GM23338 (cell line): Measurements from ENCODE around the gene PHF21A.

ENCODE experiments used
- CREB1 ChIP-seq: fragments of 250-450 bp; sonication (Bioruptor Pico); IDR thresholded peaks from 2 replicates; pipeline ENCODE4 v1.5.0; 2020; ENCODE audit warnings: low read depth, mild to moderate bottlenecking, moderate library complexity
- EZH2 ChIP-seq: fragments of 200-600 bp; sonication (generic); IDR thresholded peaks from one replicate; pipeline ENCODE4 v1.8.0; 2017; ENCODE audit warnings: antibody characterized with exemption, mild to moderate bottlenecking, low read depth; ENCODE audit not compliant: unreplicated experiment
- EZH2phosphoT487 ChIP-seq: fragments of 200-600 bp; sonication (generic); IDR thresholded peaks from one replicate; pipeline ENCODE4 v1.8.1; 2018; ENCODE audit warnings: antibody characterized with exemption; ENCODE audit not compliant: unreplicated experiment
- JUNB ChIP-seq: IDR thresholded peaks from one replicate; pipeline ENCODE4 v1.6.1; 2016; ENCODE audit warnings: antibody characterized with exemption; ENCODE audit not compliant: unreplicated experiment
- POLR2AphosphoS5 ChIP-seq: IDR thresholded peaks from 2 replicates; pipeline ENCODE4 v1.6.1; 2016; ENCODE audit warnings: antibody characterized with exemption, low read depth
- TF ChIP-seq, protein P1 (sequence below), 2 experiments: fragments of 200-600 bp in 1 of 2; sonication (generic) in 1 of 2; conservative IDR thresholded peaks; 2 replicates each; pipeline versions ENCODE4 v1.5.1 to v1.6.1; 2016 to 2017; ENCODE audit warnings: antibody characterized with exemption in 2 of 2, low read depth in 2 of 2, mild to moderate bottlenecking in 2 of 2, moderate library complexity in 1 of 2
- TF ChIP-seq, protein P2 (sequence below): IDR thresholded peaks from one replicate; pipeline ENCODE4 v1.6.1; 2018; ENCODE audit warnings: antibody characterized with exemption; ENCODE audit not compliant: unreplicated experiment
- TF ChIP-seq, protein P3 (sequence below): fragments of 250-450 bp; sonication (Bioruptor Pico); IDR thresholded peaks from 2 replicates; pipeline ENCODE4 v1.5.0; 2020; ENCODE audit warnings: mild to moderate bottlenecking, moderate library complexity

DNA sequence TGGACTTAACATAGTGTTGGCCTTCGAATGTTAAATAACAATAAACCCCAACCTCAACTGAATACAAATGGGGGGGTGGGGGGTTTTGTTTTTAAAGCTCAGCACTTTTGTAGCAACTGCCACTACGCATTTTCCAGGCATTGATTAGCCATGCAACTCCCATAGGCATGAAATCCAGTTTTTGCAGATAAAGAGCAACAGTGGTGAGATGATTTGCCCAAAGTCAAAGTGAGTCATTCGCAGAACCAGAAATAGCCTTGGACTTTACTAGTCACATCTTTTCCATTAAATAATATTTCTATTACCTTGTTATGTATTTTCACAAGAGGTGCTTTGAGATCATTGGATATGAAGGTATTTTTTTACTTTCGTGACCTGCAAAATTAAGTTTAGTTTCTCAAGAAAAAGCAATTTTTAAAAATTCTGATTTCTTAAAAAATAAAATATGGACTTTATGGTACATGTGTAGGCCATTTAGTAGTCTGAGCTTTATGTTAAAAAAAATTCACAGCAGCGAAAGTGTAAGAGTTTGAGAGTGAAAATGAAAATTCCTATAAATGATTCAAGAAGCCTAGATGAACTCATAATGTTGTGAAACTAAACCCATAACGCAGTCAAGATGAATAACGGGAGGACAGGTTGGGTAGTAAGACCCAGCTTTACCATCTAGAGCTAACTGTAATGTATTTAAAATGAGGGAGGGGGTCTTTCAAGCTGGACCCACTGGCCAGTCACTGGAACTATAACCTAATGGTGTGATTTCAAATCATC is 1.9 kb upstream of the PHF21A start:
- TF ChIP-seq, protein P1, sequence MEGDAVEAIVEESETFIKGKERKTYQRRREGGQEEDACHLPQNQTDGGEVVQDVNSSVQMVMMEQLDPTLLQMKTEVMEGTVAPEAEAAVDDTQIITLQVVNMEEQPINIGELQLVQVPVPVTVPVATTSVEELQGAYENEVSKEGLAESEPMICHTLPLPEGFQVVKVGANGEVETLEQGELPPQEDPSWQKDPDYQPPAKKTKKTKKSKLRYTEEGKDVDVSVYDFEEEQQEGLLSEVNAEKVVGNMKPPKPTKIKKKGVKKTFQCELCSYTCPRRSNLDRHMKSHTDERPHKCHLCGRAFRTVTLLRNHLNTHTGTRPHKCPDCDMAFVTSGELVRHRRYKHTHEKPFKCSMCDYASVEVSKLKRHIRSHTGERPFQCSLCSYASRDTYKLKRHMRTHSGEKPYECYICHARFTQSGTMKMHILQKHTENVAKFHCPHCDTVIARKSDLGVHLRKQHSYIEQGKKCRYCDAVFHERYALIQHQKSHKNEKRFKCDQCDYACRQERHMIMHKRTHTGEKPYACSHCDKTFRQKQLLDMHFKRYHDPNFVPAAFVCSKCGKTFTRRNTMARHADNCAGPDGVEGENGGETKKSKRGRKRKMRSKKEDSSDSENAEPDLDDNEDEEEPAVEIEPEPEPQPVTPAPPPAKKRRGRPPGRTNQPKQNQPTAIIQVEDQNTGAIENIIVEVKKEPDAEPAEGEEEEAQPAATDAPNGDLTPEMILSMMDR (conservative IDR thresholded peaks at IDR 0.05; ENCODE audit: low read depth in 2 of 2), result no peak
- TF ChIP-seq POLR2AphosphoS5, result no peak
- TF ChIP-seq EZH2, result no peak
- TF ChIP-seq, protein P2, sequence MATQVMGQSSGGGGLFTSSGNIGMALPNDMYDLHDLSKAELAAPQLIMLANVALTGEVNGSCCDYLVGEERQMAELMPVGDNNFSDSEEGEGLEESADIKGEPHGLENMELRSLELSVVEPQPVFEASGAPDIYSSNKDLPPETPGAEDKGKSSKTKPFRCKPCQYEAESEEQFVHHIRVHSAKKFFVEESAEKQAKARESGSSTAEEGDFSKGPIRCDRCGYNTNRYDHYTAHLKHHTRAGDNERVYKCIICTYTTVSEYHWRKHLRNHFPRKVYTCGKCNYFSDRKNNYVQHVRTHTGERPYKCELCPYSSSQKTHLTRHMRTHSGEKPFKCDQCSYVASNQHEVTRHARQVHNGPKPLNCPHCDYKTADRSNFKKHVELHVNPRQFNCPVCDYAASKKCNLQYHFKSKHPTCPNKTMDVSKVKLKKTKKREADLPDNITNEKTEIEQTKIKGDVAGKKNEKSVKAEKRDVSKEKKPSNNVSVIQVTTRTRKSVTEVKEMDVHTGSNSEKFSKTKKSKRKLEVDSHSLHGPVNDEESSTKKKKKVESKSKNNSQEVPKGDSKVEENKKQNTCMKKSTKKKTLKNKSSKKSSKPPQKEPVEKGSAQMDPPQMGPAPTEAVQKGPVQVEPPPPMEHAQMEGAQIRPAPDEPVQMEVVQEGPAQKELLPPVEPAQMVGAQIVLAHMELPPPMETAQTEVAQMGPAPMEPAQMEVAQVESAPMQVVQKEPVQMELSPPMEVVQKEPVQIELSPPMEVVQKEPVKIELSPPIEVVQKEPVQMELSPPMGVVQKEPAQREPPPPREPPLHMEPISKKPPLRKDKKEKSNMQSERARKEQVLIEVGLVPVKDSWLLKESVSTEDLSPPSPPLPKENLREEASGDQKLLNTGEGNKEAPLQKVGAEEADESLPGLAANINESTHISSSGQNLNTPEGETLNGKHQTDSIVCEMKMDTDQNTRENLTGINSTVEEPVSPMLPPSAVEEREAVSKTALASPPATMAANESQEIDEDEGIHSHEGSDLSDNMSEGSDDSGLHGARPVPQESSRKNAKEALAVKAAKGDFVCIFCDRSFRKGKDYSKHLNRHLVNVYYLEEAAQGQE, result no peak
- TF ChIP-seq EZH2phosphoT487, result no peak
- no peak for TF ChIP-seq JUNB
- TF ChIP-seq CREB1 (CRISPR knock-in tag), result no peak
- TF ChIP-seq, protein P3, sequence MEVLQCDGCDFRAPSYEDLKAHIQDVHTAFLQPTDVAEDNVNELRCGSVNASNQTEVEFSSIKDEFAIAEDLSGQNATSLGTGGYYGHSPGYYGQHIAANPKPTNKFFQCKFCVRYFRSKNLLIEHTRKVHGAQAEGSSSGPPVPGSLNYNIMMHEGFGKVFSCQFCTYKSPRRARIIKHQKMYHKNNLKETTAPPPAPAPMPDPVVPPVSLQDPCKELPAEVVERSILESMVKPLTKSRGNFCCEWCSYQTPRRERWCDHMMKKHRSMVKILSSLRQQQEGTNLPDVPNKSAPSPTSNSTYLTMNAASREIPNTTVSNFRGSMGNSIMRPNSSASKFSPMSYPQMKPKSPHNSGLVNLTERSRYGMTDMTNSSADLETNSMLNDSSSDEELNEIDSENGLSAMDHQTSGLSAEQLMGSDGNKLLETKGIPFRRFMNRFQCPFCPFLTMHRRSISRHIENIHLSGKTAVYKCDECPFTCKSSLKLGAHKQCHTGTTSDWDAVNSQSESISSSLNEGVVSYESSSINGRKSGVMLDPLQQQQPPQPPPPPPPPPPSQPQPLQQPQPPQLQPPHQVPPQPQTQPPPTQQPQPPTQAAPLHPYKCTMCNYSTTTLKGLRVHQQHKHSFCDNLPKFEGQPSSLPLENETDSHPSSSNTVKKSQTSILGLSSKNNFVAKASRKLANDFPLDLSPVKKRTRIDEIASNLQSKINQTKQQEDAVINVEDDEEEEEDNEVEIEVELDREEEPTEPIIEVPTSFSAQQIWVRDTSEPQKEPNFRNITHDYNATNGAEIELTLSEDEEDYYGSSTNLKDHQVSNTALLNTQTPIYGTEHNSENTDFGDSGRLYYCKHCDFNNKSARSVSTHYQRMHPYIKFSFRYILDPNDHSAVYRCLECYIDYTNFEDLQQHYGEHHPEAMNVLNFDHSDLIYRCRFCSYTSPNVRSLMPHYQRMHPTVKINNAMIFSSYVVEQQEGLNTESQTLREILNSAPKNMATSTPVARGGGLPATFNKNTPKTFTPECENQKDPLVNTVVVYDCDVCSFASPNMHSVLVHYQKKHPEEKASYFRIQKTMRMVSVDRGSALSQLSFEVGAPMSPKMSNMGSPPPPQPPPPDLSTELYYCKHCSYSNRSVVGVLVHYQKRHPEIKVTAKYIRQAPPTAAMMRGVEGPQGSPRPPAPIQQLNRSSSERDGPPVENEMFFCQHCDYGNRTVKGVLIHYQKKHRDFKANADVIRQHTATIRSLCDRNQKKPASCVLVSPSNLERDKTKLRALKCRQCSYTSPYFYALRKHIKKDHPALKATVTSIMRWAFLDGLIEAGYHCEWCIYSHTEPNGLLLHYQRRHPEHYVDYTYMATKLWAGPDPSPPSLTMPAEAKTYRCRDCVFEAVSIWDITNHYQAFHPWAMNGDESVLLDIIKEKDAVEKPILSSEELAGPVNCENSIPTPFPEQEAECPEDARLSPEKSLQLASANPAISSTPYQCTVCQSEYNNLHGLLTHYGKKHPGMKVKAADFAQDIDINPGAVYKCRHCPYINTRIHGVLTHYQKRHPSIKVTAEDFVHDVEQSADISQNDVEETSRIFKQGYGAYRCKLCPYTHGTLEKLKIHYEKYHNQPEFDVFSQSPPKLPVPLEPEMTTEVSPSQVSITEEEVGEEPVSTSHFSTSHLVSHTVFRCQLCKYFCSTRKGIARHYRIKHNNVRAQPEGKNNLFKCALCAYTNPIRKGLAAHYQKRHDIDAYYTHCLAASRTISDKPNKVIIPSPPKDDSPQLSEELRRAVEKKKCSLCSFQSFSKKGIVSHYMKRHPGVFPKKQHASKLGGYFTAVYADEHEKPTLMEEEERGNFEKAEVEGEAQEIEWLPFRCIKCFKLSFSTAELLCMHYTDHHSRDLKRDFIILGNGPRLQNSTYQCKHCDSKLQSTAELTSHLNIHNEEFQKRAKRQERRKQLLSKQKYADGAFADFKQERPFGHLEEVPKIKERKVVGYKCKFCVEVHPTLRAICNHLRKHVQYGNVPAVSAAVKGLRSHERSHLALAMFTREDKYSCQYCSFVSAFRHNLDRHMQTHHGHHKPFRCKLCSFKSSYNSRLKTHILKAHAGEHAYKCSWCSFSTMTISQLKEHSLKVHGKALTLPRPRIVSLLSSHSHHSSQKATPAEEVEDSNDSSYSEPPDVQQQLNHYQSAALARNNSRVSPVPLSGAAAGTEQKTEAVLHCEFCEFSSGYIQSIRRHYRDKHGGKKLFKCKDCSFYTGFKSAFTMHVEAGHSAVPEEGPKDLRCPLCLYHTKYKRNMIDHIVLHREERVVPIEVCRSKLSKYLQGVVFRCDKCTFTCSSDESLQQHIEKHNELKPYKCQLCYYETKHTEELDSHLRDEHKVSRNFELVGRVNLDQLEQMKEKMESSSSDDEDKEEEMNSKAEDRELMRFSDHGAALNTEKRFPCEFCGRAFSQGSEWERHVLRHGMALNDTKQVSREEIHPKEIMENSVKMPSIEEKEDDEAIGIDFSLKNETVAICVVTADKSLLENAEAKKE, result no peak
